PFSK-1 (cell line): ENCODE results near the gene ATP8A1.

Source experiments
- FOXP2 ChIP-seq: optimal IDR thresholded peaks from 2 replicates; pipeline ENCODE3; 2011; ENCODE audit warnings: borderline replicate concordance, control low read depth, inconsistent platforms; ENCODE audit not compliant: insufficient read depth; ENCODE audit errors: extremely low read length, extremely low read depth
- POLR2AphosphoS5 ChIP-seq: IDR thresholded peaks from 2 replicates; pipeline ENCODE4 v1.6.1; 2012; ENCODE audit warnings: low read depth, mild to moderate bottlenecking, control low read depth, low read length, moderate library complexity
- REST ChIP-seq, 2 experiments: IDR thresholded peaks; 2 replicates each; pipeline versions ENCODE4 v1.6.1 to v1.8.0; 2011 to 2012; ENCODE audit warnings: low read depth in 2 of 2, low read length in 2 of 2, control low read depth in 1 of 2, inconsistent platforms in 1 of 2, mild to moderate bottlenecking in 1 of 2, moderate library complexity in 1 of 2; ENCODE audit not compliant: insufficient read depth in 1 of 2
- SIN3A ChIP-seq: IDR thresholded peaks from 2 replicates; pipeline ENCODE4 v1.6.1; 2012; ENCODE audit warnings: mild to moderate bottlenecking, low read length, moderate library complexity, borderline replicate concordance; ENCODE audit not compliant: insufficient read depth
- TAF1 ChIP-seq: IDR thresholded peaks from 2 replicates; pipeline ENCODE4 v1.6.1; 2012; ENCODE audit warnings: low read length, control low read depth, borderline replicate concordance; ENCODE audit not compliant: insufficient read depth

The ATP8A1 gene

GRCh38 chr4:42363614-42364013, 293.3 kb downstream of the ATP8A1 start:
- TF ChIP-seq POLR2AphosphoS5 (no peak), SIN3A (no peak), TAF1 (no peak), FOXP2 (no peak), REST (IDR thresholded peaks at IDR 0.05; ENCODE audit: insufficient read depth in 1 of 2, low read depth in 2 of 2, low read length in 2 of 2) (no peak)

- TF ChIP-seq FOXP2, result no peak
- TF ChIP-seq TAF1, result no peak
- TF ChIP-seq REST (IDR thresholded peaks at IDR 0.05; ENCODE audit: insufficient read depth in 1 of 2, low read depth in 2 of 2, low read length in 2 of 2), result no peak
- no peak for TF ChIP-seq POLR2AphosphoS5
- no peak for TF ChIP-seq SIN3A
These were observed 294.3 kb downstream of the ATP8A1 start for GRCh38 chr4:42362591-42362990.

- TF ChIP-seq FOXP2, result no peak
- no peak for TF ChIP-seq SIN3A
- TF ChIP-seq REST (IDR thresholded peaks at IDR 0.05; ENCODE audit: insufficient read depth in 1 of 2, low read depth in 2 of 2, low read length in 2 of 2), result no peak
- TF ChIP-seq POLR2AphosphoS5, result no peak
- no peak for TF ChIP-seq TAF1
These were observed 295.4 kb downstream of the ATP8A1 start for GRCh38 chr4:42361456-42361855.

- TF ChIP-seq REST (IDR thresholded peaks at IDR 0.05; ENCODE audit: insufficient read depth in 1 of 2, low read depth in 2 of 2, low read length in 2 of 2) (no peak), POLR2AphosphoS5 (no peak), SIN3A (no peak), FOXP2 (no peak), TAF1 (no peak)
These were observed 296.6 kb downstream of the ATP8A1 start for GRCh38 chr4:42360256-42360669.

- TF ChIP-seq REST (IDR thresholded peaks at IDR 0.05; ENCODE audit: insufficient read depth in 1 of 2, low read depth in 2 of 2, low read length in 2 of 2) (no peak), FOXP2 (no peak), POLR2AphosphoS5 (no peak), SIN3A (no peak), TAF1 (no peak)
These were observed 297.2 kb downstream of the ATP8A1 start for GRCh38 chr4:42359711-42360110.
